HCT116 (cell line): ENCODE measurements around the gene CDC42BPB. TPM values are rescaled to one million over a fixed set of nuclear protein-coding genes. Genes with fewer than 3 reads are reported as not detected.

Source experiments
- ATAC-seq: fragments of 200-7000 bp; cut with Tn5 transposase; 2 replicates; pipeline ENCODE4 v1.9.1; 2020; ENCODE audit warnings: mild to moderate bottlenecking, moderate library complexity
- BruUV-seq: library from RNA; stranded (reverse); fragments of 400-500 nt; replicated peaks from 2 replicates; lab custom pipeline; 2021; lab: Mats Ljungman, UMichigan
- CTCF ChIA-PET: fragments of 300-600 bp; sonication (Branson Sonifier 250); formaldehyde crosslinking; loops from one replicate; lab custom pipeline; 2021; ENCODE audit warnings: antibody characterized with exemption; lab: Charles Lee
- POLR2A ChIA-PET: fragments of 300-600, 350-600 bp; sonication (Branson Sonifier 250); formaldehyde crosslinking; loops from one replicate; lab custom pipeline; 2021; ENCODE audit warnings: antibody characterized with exemption; lab: Charles Lee
- RAD21 ChIA-PET, 2 experiments: fragments of 300-600 bp; sonication (Branson Sonifier 250); formaldehyde crosslinking; loops; one replicate each; lab custom pipeline; 2023; ENCODE audit warnings: low total read pairs in 2 of 2; ENCODE audit not compliant: uncharacterized antibody in 2 of 2, unreplicated experiment in 2 of 2, low non-redundant PET in 1 of 2; lab: Charles Lee
- DNase-seq: peaks from one replicate; pipeline ENCODE4 v3.0.0-alpha.2; 2010; ENCODE audit warnings: low read depth, low spot score
- H2AFZ ChIP-seq: fragments of 200-600 bp; shearing (Covaris generic), sonication (generic); 2 replicates; pipeline ENCODE4 v1.6.1; 2017; ENCODE audit warnings: low read depth, mixed run types, mixed read lengths, antibody characterized with exemption, low read length; ENCODE audit not compliant: poor library complexity, severe bottlenecking
- H3K27ac ChIP-seq: 2 replicates; pipeline ENCODE4 v1.5.1; 2012; ENCODE audit warnings: low read depth, low read length
- H3K27me3 ChIP-seq: fragments of 200-600 bp; sonication (generic); 2 replicates; pipeline ENCODE4 v1.6.1; 2016; ENCODE audit warnings: mixed run types, low read length, mixed read lengths; ENCODE audit not compliant: insufficient read depth
- H3K36me3 ChIP-seq, 2 experiments: fragments of 200-500 bp in 1 of 2; fragments of 200-600 bp in 1 of 2; sonication (Bioruptor generic) in 1 of 2; sonication (generic) in 1 of 2; 2 replicates each; pipeline versions ENCODE4 v1.5.1 to v1.6.1; 2014 to 2016; ENCODE audit warnings: low read length in 2 of 2, inconsistent platforms in 1 of 2, mixed read lengths in 1 of 2, mixed run types in 1 of 2; ENCODE audit not compliant: insufficient read depth in 2 of 2, control insufficient read depth in 1 of 2
- H3K4me1 ChIP-seq, 2 experiments: fragments of 200-600 bp in 1 of 2; sonication (generic) in 1 of 2; 2 replicates each; pipeline versions ENCODE4 v1.5.1 to v1.6.1; 2012 to 2017; ENCODE audit warnings: low read length in 2 of 2, inconsistent platforms in 1 of 2, mild to moderate bottlenecking in 1 of 2, mixed read lengths in 1 of 2, mixed run types in 1 of 2, moderate library complexity in 1 of 2; ENCODE audit not compliant: insufficient read depth in 2 of 2, control insufficient read depth in 1 of 2
- H3K4me2 ChIP-seq: fragments of 200-600 bp; sonication (generic); 2 replicates; pipeline ENCODE4 v1.6.1; 2017; ENCODE audit warnings: mixed run types, low read length, mixed read lengths
- H3K4me3 ChIP-seq, 2 experiments: fragments of 200-600 bp in 1 of 2; sonication (generic) in 1 of 2; replicated peaks in 1 of 2; 2 replicates each; pipeline ENCODE4 v1.5.1; 2011 to 2016; ENCODE audit warnings: low read length in 2 of 2, control low read depth in 1 of 2, low read depth in 1 of 2, mild to moderate bottlenecking in 1 of 2, mixed read lengths in 1 of 2, mixed run types in 1 of 2
- H3K79me2 ChIP-seq: fragments of 200-600 bp; sonication (generic); 2 replicates; pipeline ENCODE4 v1.6.1; 2017; ENCODE audit warnings: mild to moderate bottlenecking, mixed run types, low read length, moderate library complexity, mixed read lengths; ENCODE audit not compliant: insufficient read depth
- H3K9ac ChIP-seq: fragments of 200-600 bp; sonication (generic); 2 replicates; pipeline ENCODE4 v1.6.1; 2016; ENCODE audit warnings: low read length, mixed read lengths
- H3K9me2 ChIP-seq: fragments of 200-600 bp; sonication (generic), shearing (Covaris generic); 2 replicates; pipeline ENCODE4 v1.6.1; 2017; ENCODE audit warnings: mixed run types, mild to moderate bottlenecking, moderate library complexity; ENCODE audit not compliant: insufficient read depth
- H3K9me3 ChIP-seq, 2 experiments: fragments of 200-500 bp in 1 of 2; fragments of 200-600 bp in 1 of 2; sonication (Bioruptor generic) in 1 of 2; sonication (generic) in 1 of 2; 2 replicates each; pipeline ENCODE4 v1.6.1; 2014 to 2017; ENCODE audit warnings: low read length in 2 of 2, mixed read lengths in 2 of 2, inconsistent platforms in 1 of 2, low read depth in 1 of 2, mild to moderate bottlenecking in 1 of 2, mixed run types in 1 of 2, moderate library complexity in 1 of 2; ENCODE audit not compliant: control insufficient read depth in 1 of 2, insufficient read depth in 1 of 2
- H4K20me1 ChIP-seq: fragments of 200-600 bp; sonication (generic), shearing (Covaris generic); 2 replicates; pipeline ENCODE4 v1.6.1; 2017; ENCODE audit warnings: mixed run types, mild to moderate bottlenecking, moderate library complexity; ENCODE audit not compliant: insufficient read depth
- ATF3 ChIP-seq: IDR thresholded peaks from 2 replicates; pipeline ENCODE4 v1.6.1; 2012
- CBX3 ChIP-seq: IDR thresholded peaks from 2 replicates; pipeline ENCODE4 v1.6.1; 2012; ENCODE audit warnings: low read depth
- CEBPB ChIP-seq: IDR thresholded peaks from 2 replicates; pipeline ENCODE4 v1.6.1; 2012; ENCODE audit warnings: low read depth
- EGR1 ChIP-seq: IDR thresholded peaks from 2 replicates; pipeline ENCODE4 v1.6.1; 2012; ENCODE audit warnings: low read depth
- ELF1 ChIP-seq: IDR thresholded peaks from 2 replicates; pipeline ENCODE4 v1.6.1; 2012; ENCODE audit warnings: low read depth, borderline replicate concordance
- EZH2phosphoT487 ChIP-seq: fragments of 200-600 bp; IDR thresholded peaks from 2 replicates; pipeline ENCODE4 v1.6.1; 2018; ENCODE audit warnings: antibody characterized with exemption, borderline replicate concordance
- FOSL1 ChIP-seq: IDR thresholded peaks from 2 replicates; pipeline ENCODE4 v1.6.1; 2012; ENCODE audit warnings: low read depth
- POLR2A ChIP-seq: IDR thresholded peaks from 2 replicates; pipeline ENCODE4 v1.7.0; 2011; ENCODE audit warnings: borderline replicate concordance; ENCODE audit not compliant: insufficient read depth, insufficient read length; ENCODE audit errors: extremely low read depth
- TCF7L2 ChIP-seq: IDR thresholded peaks from 2 replicates; pipeline ENCODE4 v1.7.0; 2011; ENCODE audit warnings: borderline replicate concordance, inconsistent platforms; ENCODE audit not compliant: insufficient read depth, insufficient read length; ENCODE audit errors: extremely low read depth
- YY1 ChIP-seq: IDR thresholded peaks from 2 replicates; pipeline ENCODE4 v1.6.1; 2011; ENCODE audit warnings: low read length, low read depth, moderate library complexity, mild to moderate bottlenecking; ENCODE audit not compliant: insufficient replicate concordance; ENCODE audit errors: extremely low read depth
- ZFX ChIP-seq: fragments of 450-650 bp; IDR thresholded peaks from 2 replicates; pipeline ENCODE4 v1.6.1; 2017
- ZNF274 ChIP-seq: fragments of 200-500 bp; sonication (Bioruptor generic); IDR thresholded peaks from 2 replicates; pipeline ENCODE4 v1.6.1; 2014; ENCODE audit warnings: mild to moderate bottlenecking, low read depth, low read length, inconsistent platforms
- intact Hi-C: fragments of 100-400 bp; cut with micrococcal nuclease; formaldehyde crosslinking; loops from 2 replicates; pipeline ENCODE4 v1.10.0; 2022
- total RNA-seq: library from RNA; stranded (reverse); gene quantifications from one replicate; pipeline ENCODE4 v1.2.1, GENCODE V29; 2021; ENCODE audit not compliant: unreplicated experiment
- TF ChIP-seq, protein P1 (sequence below), 3 experiments: fragments of 200-600 bp in 1 of 3; sonication (generic) in 1 of 3; IDR thresholded peaks in 2 of 3; conservative IDR thresholded peaks in 1 of 3; 2 replicates each; pipeline ENCODE4 v1.5.1; 2012 to 2017; ENCODE audit warnings: low read depth in 2 of 3, low read length in 2 of 3, antibody characterized with exemption in 1 of 3, borderline replicate concordance in 1 of 3, control low read depth in 1 of 3, mild to moderate bottlenecking in 1 of 3, mixed read lengths in 1 of 3, mixed run types in 1 of 3, moderate library complexity in 1 of 3; ENCODE audit not compliant: insufficient read depth in 1 of 3
- TF ChIP-seq, protein P2 (sequence below): IDR thresholded peaks from 2 replicates; pipeline ENCODE4 v1.6.1; 2012; ENCODE audit warnings: low read depth

CDC42BPB gene
- total RNA-seq, 1 experiment from 2014 or later = 85.6 TPM

DNA sequence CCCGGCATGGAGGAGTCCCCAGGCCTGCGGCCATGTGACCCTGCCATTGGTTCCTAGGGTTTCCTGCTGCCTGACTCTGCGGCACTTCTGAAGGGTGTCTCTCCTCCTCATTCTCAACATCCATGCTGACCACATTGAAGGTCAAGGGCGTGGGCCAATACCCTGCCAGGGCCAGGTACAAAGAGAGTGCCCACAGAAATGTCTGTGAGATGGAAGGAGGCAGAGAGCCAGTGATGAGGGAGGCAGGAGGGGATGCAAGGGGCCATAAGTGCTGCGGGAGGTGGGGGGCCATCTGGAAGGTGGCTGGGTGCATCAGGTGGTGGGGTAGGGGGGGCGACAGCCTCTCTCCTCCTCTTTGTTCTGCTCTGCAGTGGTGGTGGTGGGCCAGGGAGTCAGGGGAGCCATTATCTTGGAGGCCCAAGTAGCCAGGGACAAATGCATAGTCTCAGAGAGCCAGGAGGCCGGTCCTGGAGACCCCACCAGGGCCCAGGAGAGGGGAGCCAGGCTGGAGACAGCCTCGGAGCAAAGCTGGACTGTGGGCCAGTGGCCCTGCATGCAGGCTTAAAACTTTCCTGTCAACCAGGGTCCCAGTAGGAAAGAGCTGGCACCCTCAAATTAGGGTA, 13.0 kb upstream of the CDC42BPB start:
- Histone ChIP-seq H2AFZ (no peak overlapping the region), H3K4me3 (no peak overlapping the region), H4K20me1 (no peaks in the 10 kb centered on the region), H3K27me3 (no peaks in the 10 kb centered on the region), H3K9me3 (no peaks in the 10 kb centered on the region), H3K27ac (no peak overlapping the region), H3K79me2 (no peaks in the 10 kb centered on the region), H3K9me2 (no peaks in the 10 kb centered on the region), H3K36me3 (no peaks in the 10 kb centered on the region), H3K4me2 (no peak overlapping the region), H3K9ac (no peak overlapping the region), H3K4me1 (peaks cover 62 to 83% of the 10 kb centered on the region in 2 experiments)
- DNase-seq (no peak), ATAC-seq (no peak)
- intact Hi-C loops = no loop called here
- no TSS peak for BruUV-seq
- RAD21 ChIA-PET = no interaction called here
- CTCF ChIA-PET = no interaction called here
- POLR2A ChIA-PET = no interaction called here
- no peak for TF ChIP-seq FOSL1
- TF ChIP-seq CBX3 = no peak
- TF ChIP-seq ATF3 = no peak
- no peak for TF ChIP-seq TCF7L2
- no peak for TF ChIP-seq ZFX
- no peak for TF ChIP-seq YY1
- TF ChIP-seq ELF1 = no peak
- no peak for TF ChIP-seq EGR1
- TF ChIP-seq ZNF274 = no peak
- no peak for TF ChIP-seq EZH2phosphoT487
- no peak for TF ChIP-seq POLR2A
- TF ChIP-seq, protein P1, sequence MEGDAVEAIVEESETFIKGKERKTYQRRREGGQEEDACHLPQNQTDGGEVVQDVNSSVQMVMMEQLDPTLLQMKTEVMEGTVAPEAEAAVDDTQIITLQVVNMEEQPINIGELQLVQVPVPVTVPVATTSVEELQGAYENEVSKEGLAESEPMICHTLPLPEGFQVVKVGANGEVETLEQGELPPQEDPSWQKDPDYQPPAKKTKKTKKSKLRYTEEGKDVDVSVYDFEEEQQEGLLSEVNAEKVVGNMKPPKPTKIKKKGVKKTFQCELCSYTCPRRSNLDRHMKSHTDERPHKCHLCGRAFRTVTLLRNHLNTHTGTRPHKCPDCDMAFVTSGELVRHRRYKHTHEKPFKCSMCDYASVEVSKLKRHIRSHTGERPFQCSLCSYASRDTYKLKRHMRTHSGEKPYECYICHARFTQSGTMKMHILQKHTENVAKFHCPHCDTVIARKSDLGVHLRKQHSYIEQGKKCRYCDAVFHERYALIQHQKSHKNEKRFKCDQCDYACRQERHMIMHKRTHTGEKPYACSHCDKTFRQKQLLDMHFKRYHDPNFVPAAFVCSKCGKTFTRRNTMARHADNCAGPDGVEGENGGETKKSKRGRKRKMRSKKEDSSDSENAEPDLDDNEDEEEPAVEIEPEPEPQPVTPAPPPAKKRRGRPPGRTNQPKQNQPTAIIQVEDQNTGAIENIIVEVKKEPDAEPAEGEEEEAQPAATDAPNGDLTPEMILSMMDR (IDR thresholded peaks at IDR 0.05 in 2 of 3, conservative IDR thresholded peaks at IDR 0.05 in 1 of 3; ENCODE audit: borderline replicate concordance in 1 of 3, insufficient read depth in 1 of 3, low read depth in 2 of 3, low read length in 2 of 3) = no peak
- no peak for TF ChIP-seq CEBPB
- TF ChIP-seq, protein P2, sequence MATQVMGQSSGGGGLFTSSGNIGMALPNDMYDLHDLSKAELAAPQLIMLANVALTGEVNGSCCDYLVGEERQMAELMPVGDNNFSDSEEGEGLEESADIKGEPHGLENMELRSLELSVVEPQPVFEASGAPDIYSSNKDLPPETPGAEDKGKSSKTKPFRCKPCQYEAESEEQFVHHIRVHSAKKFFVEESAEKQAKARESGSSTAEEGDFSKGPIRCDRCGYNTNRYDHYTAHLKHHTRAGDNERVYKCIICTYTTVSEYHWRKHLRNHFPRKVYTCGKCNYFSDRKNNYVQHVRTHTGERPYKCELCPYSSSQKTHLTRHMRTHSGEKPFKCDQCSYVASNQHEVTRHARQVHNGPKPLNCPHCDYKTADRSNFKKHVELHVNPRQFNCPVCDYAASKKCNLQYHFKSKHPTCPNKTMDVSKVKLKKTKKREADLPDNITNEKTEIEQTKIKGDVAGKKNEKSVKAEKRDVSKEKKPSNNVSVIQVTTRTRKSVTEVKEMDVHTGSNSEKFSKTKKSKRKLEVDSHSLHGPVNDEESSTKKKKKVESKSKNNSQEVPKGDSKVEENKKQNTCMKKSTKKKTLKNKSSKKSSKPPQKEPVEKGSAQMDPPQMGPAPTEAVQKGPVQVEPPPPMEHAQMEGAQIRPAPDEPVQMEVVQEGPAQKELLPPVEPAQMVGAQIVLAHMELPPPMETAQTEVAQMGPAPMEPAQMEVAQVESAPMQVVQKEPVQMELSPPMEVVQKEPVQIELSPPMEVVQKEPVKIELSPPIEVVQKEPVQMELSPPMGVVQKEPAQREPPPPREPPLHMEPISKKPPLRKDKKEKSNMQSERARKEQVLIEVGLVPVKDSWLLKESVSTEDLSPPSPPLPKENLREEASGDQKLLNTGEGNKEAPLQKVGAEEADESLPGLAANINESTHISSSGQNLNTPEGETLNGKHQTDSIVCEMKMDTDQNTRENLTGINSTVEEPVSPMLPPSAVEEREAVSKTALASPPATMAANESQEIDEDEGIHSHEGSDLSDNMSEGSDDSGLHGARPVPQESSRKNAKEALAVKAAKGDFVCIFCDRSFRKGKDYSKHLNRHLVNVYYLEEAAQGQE = no peak
